Measurements from ENCODE around the gene FGF12.

The FGF12 gene

GRCh38 chr3:192655040-192655439 lies 72.3 kb downstream of the FGF12 start:
- Histone ChIP-seq H3K9ac (ENCODE audit: low read length) (no peak overlapping the region), H3K27me3 (ENCODE audit: low read depth, low read length) (no peaks in the 10 kb centered on the region), H3K4me1 (ENCODE audit: low read length) (no peaks in the 10 kb centered on the region), H3K36me3 (replicated peaks; ENCODE audit: low read depth, low read length) (no peaks in the 10 kb centered on the region), H3K79me2 (ENCODE audit: low read length) (no peaks in the 10 kb centered on the region), H3K9me3 (ENCODE audit: insufficient read depth, low read length) (no peaks in the 10 kb centered on the region), H3K27ac (ENCODE audit: low read length) (no peak overlapping the region), H3K4me2 (ENCODE audit: low read length) (no peak overlapping the region), H2AFZ (ENCODE audit: low read depth, low read length) (no peak overlapping the region), H4K20me1 (ENCODE audit: insufficient read depth, low read length) (no peaks in the 10 kb centered on the region), H3K4me3 (ENCODE audit: low read length) (no peak overlapping the region)
- TF ChIP-seq EZH2phosphoT487 (IDR thresholded peaks at IDR 0.05; ENCODE audit: low read depth) (no peak), CTCF (IDR thresholded peaks at IDR 0.05; ENCODE audit: low read depth, low read length) (no peak)

GRCh38 chr3:192653862-192654261 lies 73.5 kb downstream of the FGF12 start:
- H2AFZ ChIP-seq (ENCODE audit: low read depth, low read length), result no peak overlapping the region
- TF ChIP-seq EZH2phosphoT487 (IDR thresholded peaks at IDR 0.05; ENCODE audit: low read depth) (no peak), CTCF (IDR thresholded peaks at IDR 0.05; ENCODE audit: low read depth, low read length) (no peak)
- H3K27me3 ChIP-seq (ENCODE audit: low read depth, low read length), result no peaks in the 10 kb centered on the region
- H4K20me1 ChIP-seq (ENCODE audit: insufficient read depth, low read length), result no peaks in the 10 kb centered on the region
- no peak overlapping the region for H3K4me3 ChIP-seq (ENCODE audit: low read length)
- no peaks in the 10 kb centered on the region for H3K79me2 ChIP-seq (ENCODE audit: low read length)
- H3K9ac ChIP-seq (ENCODE audit: low read length), result no peak overlapping the region
- no peaks in the 10 kb centered on the region for H3K4me1 ChIP-seq (ENCODE audit: low read length)
- no peak overlapping the region for H3K4me2 ChIP-seq (ENCODE audit: low read length)
- no peaks in the 10 kb centered on the region for H3K9me3 ChIP-seq (ENCODE audit: insufficient read depth, low read length)
- H3K36me3 ChIP-seq (replicated peaks; ENCODE audit: low read depth, low read length), result no peaks in the 10 kb centered on the region
- H3K27ac ChIP-seq (ENCODE audit: low read length), result no peak overlapping the region

- Histone ChIP-seq H3K9me3 (ENCODE audit: insufficient read depth, low read length) (no peaks in the 10 kb centered on the region), H3K4me2 (ENCODE audit: low read length) (no peak overlapping the region), H3K36me3 (replicated peaks; ENCODE audit: low read depth, low read length) (no peaks in the 10 kb centered on the region), H3K27ac (ENCODE audit: low read length) (no peak overlapping the region), H3K79me2 (ENCODE audit: low read length) (no peaks in the 10 kb centered on the region), H3K9ac (ENCODE audit: low read length) (no peak overlapping the region), H4K20me1 (ENCODE audit: insufficient read depth, low read length) (no peaks in the 10 kb centered on the region), H2AFZ (ENCODE audit: low read depth, low read length) (no peak overlapping the region), H3K4me1 (ENCODE audit: low read length) (no peaks in the 10 kb centered on the region), H3K27me3 (ENCODE audit: low read depth, low read length) (no peaks in the 10 kb centered on the region), H3K4me3 (ENCODE audit: low read length) (no peak overlapping the region)
- TF ChIP-seq EZH2phosphoT487 (IDR thresholded peaks at IDR 0.05; ENCODE audit: low read depth), result no peak
- TF ChIP-seq CTCF (IDR thresholded peaks at IDR 0.05; ENCODE audit: low read depth, low read length), result no peak
These were observed 74.6 kb downstream of the FGF12 start for GRCh38 chr3:192652727-192653126.

GRCh38 chr3:192651836-192652512 lies 75.4 kb downstream of the FGF12 start:
- Histone ChIP-seq H3K27ac (ENCODE audit: low read length) (no peak overlapping the region), H3K4me1 (ENCODE audit: low read length) (no peaks in the 10 kb centered on the region), H2AFZ (ENCODE audit: low read depth, low read length) (no peak overlapping the region), H3K9me3 (ENCODE audit: insufficient read depth, low read length) (no peaks in the 10 kb centered on the region), H3K79me2 (ENCODE audit: low read length) (no peaks in the 10 kb centered on the region), H3K36me3 (replicated peaks; ENCODE audit: low read depth, low read length) (no peaks in the 10 kb centered on the region), H4K20me1 (ENCODE audit: insufficient read depth, low read length) (no peaks in the 10 kb centered on the region), H3K27me3 (ENCODE audit: low read depth, low read length) (no peaks in the 10 kb centered on the region), H3K4me2 (ENCODE audit: low read length) (no peak overlapping the region), H3K4me3 (ENCODE audit: low read length) (no peak overlapping the region), H3K9ac (ENCODE audit: low read length) (no peak overlapping the region)
- no peak for TF ChIP-seq CTCF (IDR thresholded peaks at IDR 0.05; ENCODE audit: low read depth, low read length)
- TF ChIP-seq EZH2phosphoT487 (IDR thresholded peaks at IDR 0.05; ENCODE audit: low read depth), result no peak

All from OCI-LY3 (cell line).